K562 (cell line): Measurements from ENCODE around the gene DOCK4. TPM values are rescaled to one million over a fixed set of nuclear protein-coding genes. Genes with fewer than 3 reads are reported as not detected.

Experiments used
- ATAC-seq: fragments of 200-7000 bp; cut with Tn5 transposase; 3 replicates; pipeline ENCODE4 v1.9.1; 2020; ENCODE audit warnings: moderate library complexity
- BruUV-seq: library from RNA; stranded (reverse); fragments of 400-500 nt; replicated peaks from 2 replicates; lab custom pipeline; 2021; lab: Mats Ljungman, UMichigan
- CTCF ChIA-PET: fragments of 300-600 bp; formaldehyde crosslinking; extraction: SDS; loops from one replicate; lab custom pipeline; 2021; ENCODE audit warnings: low intra/inter-chr PET ratio; lab: Yijun Ruan, JAX
- POLR2A ChIA-PET: fragments of 300-600, 350-650 bp; sonication (Branson Sonifier 250); formaldehyde crosslinking; extraction: SDS; loops from one replicate; lab custom pipeline; 2021; ENCODE audit warnings: antibody characterized with exemption, inconsistent platforms; lab: Yijun Ruan, JAX
- DNase-seq, 4 experiments: peaks; one replicate each; pipeline versions ENCODE4 v3.0.0 to v3.0.0-alpha.2; 2011 to 2018; ENCODE audit warnings: low spot score in 3 of 4, mixed read lengths in 3 of 4; ENCODE audit errors: extremely low read depth in 1 of 4
- FAIRE-seq: peaks from 2 replicates; lab custom pipeline; 2011; peaks lifted over from hg19 to GRCh38; lab: Jason Lieb, UNC
- H2AFZ ChIP-seq: 2 replicates; pipeline ENCODE4 v1.6.0; 2011; ENCODE audit warnings: low read depth, low read length, control low read depth, inconsistent platforms
- H3K27ac ChIP-seq: fragments of 200-600 bp; 3 replicates; pipeline ENCODE4 v1.8.0; 2011; ENCODE audit warnings: low read depth, mild to moderate bottlenecking, control low read depth, inconsistent platforms, low read length, moderate library complexity, mixed read lengths; ENCODE audit errors: extremely low read depth
- H3K27me3 ChIP-seq, 2 experiments: fragments of 300-600 bp in 1 of 2; 2 replicates in 1 of 2; 3 replicates in 1 of 2; pipeline versions ENCODE4 v1.6.0 to v1.8.0; 2011; ENCODE audit warnings: inconsistent platforms in 2 of 2, low read length in 2 of 2, mild to moderate bottlenecking in 1 of 2, mixed read lengths in 1 of 2, moderate library complexity in 1 of 2; ENCODE audit not compliant: control insufficient read depth in 2 of 2, insufficient read depth in 2 of 2
- H3K36me3 ChIP-seq: fragments of 300-600 bp; 3 replicates; pipeline ENCODE4 v1.8.0; 2011; ENCODE audit warnings: mild to moderate bottlenecking, low read length, inconsistent platforms; ENCODE audit not compliant: control insufficient read depth, insufficient read depth
- H3K4me1 ChIP-seq, 2 experiments: fragments of 200-600 bp in 1 of 2; replicated peaks in 1 of 2; 2 replicates in 1 of 2; 3 replicates in 1 of 2; pipeline versions ENCODE4 v1.5.1 to v1.8.0; 2011; ENCODE audit warnings: inconsistent platforms in 2 of 2, low read length in 2 of 2, mild to moderate bottlenecking in 1 of 2, mixed read lengths in 1 of 2, moderate library complexity in 1 of 2; ENCODE audit not compliant: control insufficient read depth in 2 of 2, insufficient read depth in 2 of 2
- H3K4me2 ChIP-seq: 2 replicates; pipeline ENCODE4 v1.6.1; 2011; ENCODE audit warnings: low read length, control low read depth, inconsistent platforms, mixed read lengths; ENCODE audit not compliant: insufficient read depth
- H3K4me3 ChIP-seq: fragments of 200-600 bp; sonication (generic), shearing (Covaris generic); 2 replicates; pipeline ENCODE4 v1.5.1; 2016; ENCODE audit warnings: control low read depth, inconsistent platforms
- H3K79me2 ChIP-seq: fragments of 200-600 bp; 3 replicates; pipeline ENCODE4 v1.8.0; 2011; ENCODE audit warnings: low read length, inconsistent platforms; ENCODE audit not compliant: control insufficient read depth, insufficient read depth
- H3K9ac ChIP-seq, 2 experiments: 2 replicates each; pipeline versions ENCODE4 v1.6.0 to v1.6.1; 2011; ENCODE audit warnings: low read depth in 2 of 2, low read length in 2 of 2, control low read depth in 1 of 2, inconsistent platforms in 1 of 2, mild to moderate bottlenecking in 1 of 2, mixed read lengths in 1 of 2; ENCODE audit not compliant: insufficient read depth in 1 of 2
- H3K9me1 ChIP-seq: one replicate; pipeline ENCODE4 v1.6.0; 2011; ENCODE audit warnings: inconsistent platforms, mild to moderate bottlenecking, low read length, moderate library complexity; ENCODE audit not compliant: control insufficient read depth, insufficient read depth
- H3K9me3 ChIP-seq: replicated peaks from 2 replicates; pipeline ENCODE4 v1.5.1; 2011; ENCODE audit warnings: low read depth, low read length, inconsistent platforms; ENCODE audit not compliant: control insufficient read depth, insufficient read depth
- H4K20me1 ChIP-seq: replicated peaks from 2 replicates; pipeline ENCODE4 v1.6.1; 2011; ENCODE audit warnings: low read length, inconsistent platforms, mixed read lengths; ENCODE audit not compliant: control insufficient read depth, insufficient read depth
- ETS2 ChIP-seq: IDR thresholded peaks from 2 replicates; pipeline ENCODE4 v1.6.1; 2016; ENCODE audit warnings: borderline replicate concordance, missing genetic modification characterization, mild to moderate bottlenecking, moderate library complexity, missing compliant biosample characterization; ENCODE audit not compliant: poor library complexity, severe bottlenecking
- FOXM1 ChIP-seq, 2 experiments: fragments of 450-650 bp in 1 of 2; sonication (generic) in 1 of 2; formaldehyde crosslinking in 1 of 2; IDR thresholded peaks; 2 replicates each; pipeline versions ENCODE4 v1.6.1 to v1.9.0; 2017 to 2022; ENCODE audit warnings: low read depth in 2 of 2, mild to moderate bottlenecking in 2 of 2, missing genetic modification reagents in 1 of 2, moderate library complexity in 1 of 2
- NFIC ChIP-seq: fragments of 450-650 bp; IDR thresholded peaks from 2 replicates; pipeline ENCODE4 v1.6.1; 2017; ENCODE audit warnings: mild to moderate bottlenecking, inconsistent platforms
- PHB ChIP-seq: fragments of 250-450 bp; sonication (Bioruptor Pico); IDR thresholded peaks from 2 replicates; pipeline ENCODE4 v1.5.0; 2021
- WGBS: fragments of 100-300 bp; shearing (Covaris generic); methylation state at CpG from one replicate; pipeline ENCODE4 v1.1.6; 2016; ENCODE audit warnings: low coverage, mixed read lengths; ENCODE audit not compliant: insufficient coverage; ENCODE audit errors: missing lambda C conversion rate; 5-methylcytosine and 5-hydroxymethylcytosine counted together
- in situ Hi-C: fragments of 300-500 bp; cut with MboI; formaldehyde crosslinking; loops from 4 replicates; pipeline ENCODE4 v1.15.0; 2018; ENCODE audit warnings: inconsistent platforms, mixed read lengths
- intact Hi-C: fragments of 100-400 bp; cut with micrococcal nuclease; formaldehyde crosslinking; loops from 2 replicates; pipeline ENCODE4 v1.14.2; 2022
- polyA plus RNA-seq, 8 experiments: library from polyadenylated mRNA; depleted of rRNA in 4 of 8; stranded (reverse) in 5 of 8; unstranded in 3 of 8; fragments of >200 nt; fragmentation: Nextera tagmentation in 2 of 8; fragmentation: Illumina TruSeq in 1 of 8; extraction: Ambion mirVana in 2 of 8; extraction: Trizol in 1 of 8; gene quantifications; 2 replicates each; pipeline versions ENCODE4 v1.2.1 to v1.2.3, GENCODE V29; 2011 to 2014; ENCODE audit warnings: inconsistent platforms in 1 of 8, missing spikeins in 1 of 8
- total RNA-seq, 7 experiments: library from RNA; depleted of rRNA in 6 of 7; stranded (reverse); fragments of >200 nt in 6 of 7; fragmentation: Illumina TruSeq in 2 of 7; extraction: Trizol in 2 of 7; gene quantifications; 2 replicates each; pipeline versions ENCODE4 v1.2.1 to v1.2.3, GENCODE V29; 2011 to 2021; ENCODE audit warnings: low replicate concordance in 1 of 7
- TF ChIP-seq, protein P1 (sequence below): IDR thresholded peaks from 2 replicates; pipeline ENCODE4 v1.6.1; 2011; ENCODE audit warnings: borderline replicate concordance, low read depth, mild to moderate bottlenecking, moderate library complexity, low read length; ENCODE audit not compliant: insufficient read depth, poor library complexity, severe bottlenecking

DOCK4 gene
- total and polyA plus RNA-seq, 9 of the 15 experiments (the other 6 are each of a cell fraction or from before 2014, with no cell fraction given) = 0.42 to 5.7 (median 2.3) TPM

GRCh38 chr7:112023282-112023681 lies 182.9 kb downstream of the DOCK4 start:
- 0% methylated on average over 2 of the region's 2 CpGs for WGBS
- FAIRE-seq (no peak), DNase-seq (no peak), ATAC-seq (no peak)
- intact Hi-C loops (no loop called here), in situ Hi-C loops (no loop called here)
- CTCF ChIA-PET = no interaction called here
- Histone ChIP-seq H3K9ac (no peak overlapping the region), H3K4me2 (no peak overlapping the region), H2AFZ (no peak overlapping the region), H3K4me3 (no peak overlapping the region), H3K27me3 (peaks cover 14 to 15% of the 10 kb centered on the region in 2 experiments; a peak in 4 of 5 replicates), H3K27ac (no peak overlapping the region), H3K36me3 (no peaks in the 10 kb centered on the region), H3K9me1 (no peaks in the 10 kb centered on the region), H3K9me3 (no peaks in the 10 kb centered on the region), H4K20me1 (no peaks in the 10 kb centered on the region), H3K79me2 (no peaks in the 10 kb centered on the region), H3K4me1 (no peaks in the 10 kb centered on the region)
- POLR2A ChIA-PET = no interaction called here
- no TSS peak for BruUV-seq
- TF ChIP-seq, protein P1, sequence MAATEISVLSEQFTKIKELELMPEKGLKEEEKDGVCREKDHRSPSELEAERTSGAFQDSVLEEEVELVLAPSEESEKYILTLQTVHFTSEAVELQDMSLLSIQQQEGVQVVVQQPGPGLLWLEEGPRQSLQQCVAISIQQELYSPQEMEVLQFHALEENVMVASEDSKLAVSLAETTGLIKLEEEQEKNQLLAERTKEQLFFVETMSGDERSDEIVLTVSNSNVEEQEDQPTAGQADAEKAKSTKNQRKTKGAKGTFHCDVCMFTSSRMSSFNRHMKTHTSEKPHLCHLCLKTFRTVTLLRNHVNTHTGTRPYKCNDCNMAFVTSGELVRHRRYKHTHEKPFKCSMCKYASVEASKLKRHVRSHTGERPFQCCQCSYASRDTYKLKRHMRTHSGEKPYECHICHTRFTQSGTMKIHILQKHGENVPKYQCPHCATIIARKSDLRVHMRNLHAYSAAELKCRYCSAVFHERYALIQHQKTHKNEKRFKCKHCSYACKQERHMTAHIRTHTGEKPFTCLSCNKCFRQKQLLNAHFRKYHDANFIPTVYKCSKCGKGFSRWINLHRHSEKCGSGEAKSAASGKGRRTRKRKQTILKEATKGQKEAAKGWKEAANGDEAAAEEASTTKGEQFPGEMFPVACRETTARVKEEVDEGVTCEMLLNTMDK = no peak
- TF ChIP-seq PHB (CRISPR knock-in tag) = no peak
- TF ChIP-seq NFIC = no peak
- TF ChIP-seq FOXM1 (IDR thresholded peaks at IDR 0.05; ENCODE audit: low read depth) = no peak
- TF ChIP-seq FOXM1 (CRISPR knock-in tag; IDR thresholded peaks at IDR 0.05; ENCODE audit: low read depth) = no peak
- no peak for TF ChIP-seq ETS2 (tag)
